Stimulated activated CD4-positive, alpha-beta T cell treated with anti-CD3 and anti-CD28 coated beads, Interleukin-1b, Interleukin-23, amount 100 ng/mL, for 4 hours (primary cell): ENCODE results near the gene GLIS1.

Experiments
- DNase-seq, 2 donors: peaks; one replicate each; pipeline ENCODE4 v3.0.0-alpha.2; 2020; ENCODE audit warnings: low read depth in 2 of 2

Gene GLIS1

DNA sequence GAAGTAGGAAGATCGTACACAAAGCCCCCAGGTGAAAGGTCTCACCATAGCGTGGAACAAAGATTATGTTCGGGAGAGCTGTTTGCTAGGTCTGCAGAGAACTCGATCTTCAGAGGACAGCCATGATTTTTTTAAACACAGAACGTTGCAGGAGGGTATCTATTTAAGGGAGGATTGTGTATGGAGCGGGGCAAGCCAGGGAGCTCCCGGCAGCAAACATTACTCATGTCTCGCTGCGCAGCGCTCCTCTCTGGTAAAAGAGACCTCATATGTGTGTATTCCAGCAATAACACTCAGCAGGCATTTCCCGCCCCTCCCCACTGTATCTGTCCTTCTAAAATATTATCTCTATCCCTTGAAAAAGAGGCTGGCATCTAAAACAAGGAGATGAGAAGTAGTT lies 2.7 kb downstream of the GLIS1 start:
- no peak for DNase-seq

DNA sequence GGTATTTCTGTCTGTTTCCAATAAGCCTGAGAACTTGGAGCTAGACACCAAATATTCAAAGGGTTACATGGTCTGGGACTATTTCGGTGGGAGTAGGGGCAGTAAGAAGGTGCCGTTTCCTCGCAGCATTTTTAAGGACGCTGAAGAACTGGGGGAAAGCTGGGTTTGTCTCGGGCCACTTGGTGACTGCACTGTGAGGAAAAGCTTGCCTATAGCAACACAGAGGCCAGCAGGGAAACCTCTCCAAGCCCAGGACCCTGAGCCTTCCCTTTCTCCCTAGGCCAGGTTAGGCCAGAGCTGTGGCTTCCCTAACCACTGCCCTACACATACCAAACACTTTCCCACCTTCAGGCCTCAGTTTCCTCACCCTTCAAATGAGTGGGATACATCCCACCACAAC lies 3.3 kb downstream of the GLIS1 start:
- no peak for DNase-seq

- DNase-seq = no peak
Observed at GRCh38 chr1:53735261-53735660, 3.7 kb downstream of the GLIS1 start.

DNA sequence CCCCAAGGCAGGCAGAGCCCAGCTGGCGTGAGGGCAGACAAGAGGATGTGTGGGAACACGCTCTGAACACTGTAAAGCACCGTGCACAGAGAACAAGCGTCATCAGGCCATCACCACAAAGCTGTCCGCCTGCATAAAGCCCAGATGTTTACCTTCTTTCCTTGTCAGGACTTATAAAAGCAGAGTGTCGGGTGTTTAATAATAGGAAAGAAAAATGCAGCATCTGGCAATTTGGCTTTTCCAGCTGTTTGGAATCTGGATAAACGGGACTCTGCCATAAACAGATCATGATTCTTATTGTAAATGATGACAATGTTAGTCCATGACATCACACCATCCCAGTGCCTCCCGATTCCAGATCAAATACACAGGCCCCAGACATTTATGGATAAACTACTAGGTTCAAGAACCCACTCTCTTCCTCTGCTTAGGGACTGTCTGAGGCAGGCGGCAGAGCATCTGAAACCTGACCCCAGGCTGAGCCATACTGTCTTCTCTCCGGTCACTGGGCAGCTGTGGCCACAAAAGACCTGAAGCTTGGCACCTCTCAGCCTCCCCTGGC lies 4.2 kb downstream of the GLIS1 start:
- DNase-seq = no peak

DNA sequence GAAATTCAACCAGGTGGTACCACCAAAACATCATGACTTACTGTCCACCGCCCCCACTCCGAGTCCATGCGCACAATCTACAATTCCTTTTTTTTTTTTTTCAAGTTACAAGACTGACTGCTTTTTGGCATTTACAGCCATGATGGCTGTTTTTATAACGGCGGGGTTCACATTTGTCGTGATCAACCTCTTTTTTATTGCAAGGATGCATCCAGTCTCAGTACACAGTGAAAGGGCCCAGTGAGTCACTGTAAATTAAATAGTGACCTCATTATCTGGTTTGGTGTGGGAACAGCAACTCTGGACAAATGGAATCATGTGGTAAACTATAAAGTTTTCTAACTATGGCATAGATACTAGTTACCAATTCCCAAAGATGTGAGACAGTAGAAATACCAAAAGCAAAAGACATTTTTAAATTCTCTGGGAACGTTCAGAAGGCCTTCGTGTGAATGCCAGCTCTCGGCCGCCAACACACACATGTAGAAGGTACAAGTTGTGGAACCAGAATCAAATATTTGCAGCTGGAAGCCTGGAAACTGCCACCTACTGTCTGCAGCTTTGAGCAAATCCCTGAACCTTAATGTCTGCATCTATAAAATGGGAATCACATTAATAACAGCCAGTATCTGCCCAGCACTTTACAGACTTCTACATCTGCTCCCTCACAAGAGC lies 4.9 kb downstream of the GLIS1 start:
- no peak for DNase-seq

- no peak for DNase-seq
Observed at GRCh38 chr1:53733447-53733931, 5.5 kb downstream of the GLIS1 start.

DNA sequence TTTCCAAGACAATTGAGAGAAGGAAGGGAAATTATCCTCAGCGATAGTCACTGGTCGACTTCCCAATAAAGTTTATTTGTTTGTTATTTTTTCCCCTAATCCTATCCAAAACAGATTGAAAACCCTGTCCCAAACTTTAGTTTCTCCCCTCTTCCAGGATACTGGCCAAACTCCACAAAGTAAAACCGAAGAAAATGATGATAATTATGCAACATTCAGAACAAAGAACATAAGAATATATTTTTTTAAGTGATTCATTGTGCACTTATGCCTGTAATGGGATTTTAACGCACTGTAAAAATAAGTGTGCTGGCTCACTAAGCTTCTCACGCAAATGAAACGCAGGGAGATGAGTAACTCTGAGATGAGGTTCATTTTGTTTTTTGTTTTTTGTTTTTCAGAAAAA lies 6.0 kb downstream of the GLIS1 start:
- no peak for DNase-seq

- no peak for DNase-seq
Observed at GRCh38 chr1:53732409-53732808, 6.6 kb downstream of the GLIS1 start.

DNA sequence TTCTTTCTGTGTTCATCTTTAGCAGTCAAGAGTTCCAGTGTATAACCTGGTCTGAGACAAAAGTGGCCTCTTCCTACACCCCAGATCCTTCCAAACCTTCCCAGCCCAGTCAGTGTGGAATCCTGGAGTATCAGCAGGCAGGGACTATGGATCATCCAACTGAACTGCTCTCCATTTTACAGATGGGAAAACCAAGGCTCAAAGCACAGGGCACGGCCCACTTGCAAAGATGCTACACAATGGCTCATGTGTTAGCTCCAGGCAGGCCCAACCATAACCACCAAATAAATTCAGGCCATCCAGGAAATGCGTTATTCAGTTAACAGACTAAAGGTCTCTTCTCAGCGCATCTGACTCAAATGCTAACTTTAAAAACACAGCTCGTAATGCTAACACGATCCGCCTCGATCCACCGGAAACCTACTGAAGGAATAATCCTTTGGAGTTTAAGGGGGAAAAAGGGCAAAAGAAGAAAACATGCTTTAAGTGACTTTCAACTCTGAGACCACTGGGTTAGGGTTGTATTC lies 7.1 kb downstream of the GLIS1 start:
- DNase-seq = no peak

- no peak for DNase-seq
Observed at GRCh38 chr1:53731043-53731600, 7.8 kb downstream of the GLIS1 start.

- no peak for DNase-seq
Observed at GRCh38 chr1:53730224-53730865, 8.6 kb downstream of the GLIS1 start.

GRCh38 chr1:53729456-53730223 lies 9.3 kb downstream of the GLIS1 start:
- no peak for DNase-seq

GRCh38 chr1:53728702-53729455 lies 10.1 kb downstream of the GLIS1 start:
- no peak for DNase-seq

DNA sequence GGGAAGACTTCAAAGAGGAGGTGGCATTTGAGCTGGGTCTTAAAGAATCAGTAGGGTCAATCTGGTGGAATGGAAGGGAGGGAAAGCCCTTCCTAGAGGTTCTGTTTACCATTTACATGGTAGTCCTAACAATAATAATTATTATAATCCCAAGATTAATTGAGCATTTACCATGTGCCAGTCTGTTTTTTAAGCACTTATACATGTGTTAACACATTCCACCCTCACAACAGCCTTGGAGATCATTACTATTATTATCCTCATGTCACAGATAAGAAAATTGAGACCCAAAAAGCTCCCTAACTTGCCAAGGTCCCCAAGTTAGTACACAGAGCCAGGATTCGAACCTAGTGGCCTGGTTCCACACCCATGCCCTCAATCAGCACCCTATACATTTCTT lies 10.8 kb downstream of the GLIS1 start:
- no peak for DNase-seq

DNA sequence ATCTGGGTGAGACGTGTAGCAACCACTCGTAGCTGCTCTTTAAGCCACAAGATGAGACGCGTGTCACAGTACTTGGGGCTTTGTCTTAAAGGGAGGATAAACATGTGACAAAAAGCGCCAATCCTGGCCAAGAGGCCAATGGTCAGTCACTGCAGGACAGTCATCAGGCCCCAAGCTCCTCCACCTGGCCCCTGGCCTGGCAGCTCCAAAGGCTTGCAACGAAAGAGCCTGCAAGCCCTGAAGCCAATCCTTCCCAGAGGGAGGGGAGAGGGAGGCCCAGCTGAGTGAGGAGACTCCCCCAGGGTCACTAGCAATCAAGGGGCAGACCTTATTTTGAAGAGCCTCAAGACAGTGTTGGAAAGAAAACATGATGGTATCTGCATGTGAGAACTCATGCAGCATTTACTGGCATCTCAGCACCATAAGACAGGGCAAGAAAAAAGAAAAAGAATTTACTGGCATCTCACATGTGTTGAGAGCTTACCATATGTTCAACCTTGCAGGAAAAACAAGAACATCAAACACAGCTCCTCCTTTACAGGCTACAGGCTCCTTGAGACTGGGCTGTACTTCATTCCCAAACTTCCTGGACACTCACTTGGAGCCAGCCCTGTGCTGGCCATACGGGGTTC lies 11.4 kb downstream of the GLIS1 start:
- DNase-seq = no peak

GRCh38 chr1:53726009-53726600 lies 12.9 kb downstream of the GLIS1 start:
- no peak for DNase-seq

DNA sequence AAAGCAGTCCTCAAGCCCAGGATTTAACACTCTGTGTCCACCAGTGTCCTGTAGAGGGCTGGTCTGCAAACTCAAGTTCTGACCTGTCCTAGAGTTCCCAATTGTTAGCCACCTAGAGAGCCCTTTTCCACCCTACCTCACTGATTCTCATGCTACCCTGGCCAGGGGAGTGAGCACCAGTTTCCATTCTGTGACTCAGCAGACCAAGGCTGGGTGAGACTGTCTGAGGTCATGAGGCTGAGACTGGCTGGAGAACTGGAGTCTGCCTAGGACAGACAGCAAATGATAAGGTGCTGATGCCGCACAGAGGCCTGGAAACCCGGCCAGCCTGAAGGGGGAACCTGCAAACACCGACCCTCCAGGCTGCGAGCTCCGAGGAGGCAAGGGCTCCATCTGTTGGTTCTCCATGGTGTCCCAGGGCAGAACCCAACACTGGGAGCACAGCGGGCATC lies 13.7 kb downstream of the GLIS1 start:
- no peak for DNase-seq

DNA sequence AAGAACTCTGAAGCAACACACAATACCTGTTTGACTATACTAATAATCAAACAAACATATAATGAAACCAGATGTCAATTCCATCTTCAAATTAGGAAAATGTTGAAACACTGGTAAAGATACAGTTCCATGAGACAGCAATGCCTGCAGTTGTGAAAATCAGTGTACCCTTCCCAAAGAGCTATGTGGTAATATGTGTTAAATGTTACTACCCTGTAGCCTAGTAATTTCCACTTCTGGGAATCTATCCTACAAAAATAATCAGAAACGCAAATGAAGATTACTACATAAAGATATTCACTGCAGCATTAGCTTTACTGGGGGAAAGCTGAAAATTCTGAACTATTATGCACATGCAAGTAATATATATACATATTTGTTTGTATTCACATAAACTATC lies 16.9 kb downstream of the GLIS1 start:
- no peak for DNase-seq

DNA sequence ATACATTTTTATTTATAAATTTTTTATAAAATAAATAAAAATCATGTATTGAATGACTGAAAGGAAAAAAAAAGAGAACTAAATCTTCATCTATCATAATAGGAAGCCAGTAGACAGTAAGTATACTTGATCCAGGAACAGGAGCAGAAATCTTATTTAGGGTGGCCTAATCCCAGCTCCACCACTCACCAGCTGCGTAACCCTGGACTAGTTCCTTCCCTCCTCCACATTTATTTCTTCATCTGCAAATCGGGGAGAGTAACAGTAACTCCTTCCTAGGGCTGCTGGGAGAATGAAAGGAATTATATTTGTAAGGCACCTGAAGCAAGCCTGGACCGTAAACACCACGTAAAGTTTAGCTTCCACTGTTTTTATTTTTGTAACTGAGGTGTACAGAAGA lies 17.9 kb downstream of the GLIS1 start:
- DNase-seq = no peak

DNA sequence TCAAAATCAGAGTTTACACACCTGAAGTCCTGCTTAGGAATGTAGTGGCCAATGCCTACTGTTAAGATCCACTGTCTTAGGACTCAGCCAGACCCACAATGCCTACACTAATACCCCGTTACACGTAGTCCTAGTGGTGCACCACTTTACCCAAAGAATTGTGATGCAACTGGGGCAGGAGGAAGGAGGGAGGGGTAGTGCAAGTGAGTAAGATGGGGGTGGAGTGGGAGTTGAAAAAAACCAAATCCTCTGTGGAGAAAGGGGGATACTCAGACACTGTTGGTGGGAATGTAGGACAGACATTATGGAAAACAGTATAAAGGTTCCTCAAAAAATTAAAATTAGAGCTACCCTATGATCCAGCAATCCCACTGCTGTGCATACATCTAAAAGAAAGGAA lies 19.5 kb downstream of the GLIS1 start:
- DNase-seq = no peak
